CD4-positive, alpha-beta T cell (primary cell): ENCODE data around the gene CASS4. TPM values are rescaled to one million over a fixed set of nuclear protein-coding genes. Genes with fewer than 3 reads are reported as not detected.

Experiments
- ATAC-seq: fragments of 200-7000 bp; cut with Tn5 transposase; one replicate; pipeline ENCODE4 v1.10.0; 2022; ENCODE audit warnings: mild to moderate bottlenecking; ENCODE audit not compliant: poor library complexity
- CTCF ChIA-PET: fragments of 350-600 bp; sonication (Branson Sonifier 250); formaldehyde crosslinking; loops from one replicate; lab custom pipeline; 2021; ENCODE audit warnings: antibody characterized with exemption, inconsistent platforms; lab: Charles Lee
- POLR2A ChIA-PET: fragments of 350-600 bp; sonication (Branson Sonifier 250); formaldehyde crosslinking; loops from one replicate; lab custom pipeline; 2021; ENCODE audit warnings: antibody characterized with exemption, inconsistent platforms; lab: Charles Lee
- DNase-seq, 14 experiments: peaks; one replicate each; pipeline ENCODE4 v3.0.0-alpha.2; 2013 to 2020; ENCODE audit warnings: mixed read lengths in 2 of 14
- H3K27ac ChIP-seq, 2 donors: one replicate each; pipeline versions ENCODE4 v1.5.1 to v1.7.0; 2013; ENCODE audit warnings: low read length in 2 of 2, low read depth in 1 of 2, mild to moderate bottlenecking in 1 of 2
- H3K27me3 ChIP-seq, 2 experiments: 1 replicate in 1 of 2; 2 replicates in 1 of 2; pipeline versions ENCODE4 v1.6.1 to v1.7.0; 2013; ENCODE audit warnings: low read length in 2 of 2, control low read depth in 1 of 2, mild to moderate bottlenecking in 1 of 2, moderate library complexity in 1 of 2; ENCODE audit not compliant: insufficient read depth in 2 of 2, control insufficient read depth in 1 of 2
- H3K36me3 ChIP-seq: one replicate; pipeline ENCODE4 v1.6.1; 2013; ENCODE audit warnings: low read length, control low read depth; ENCODE audit not compliant: insufficient read depth
- H3K4me1 ChIP-seq: one replicate; pipeline ENCODE4 v1.6.1; 2013; ENCODE audit warnings: low read length, control low read depth; ENCODE audit not compliant: insufficient read depth
- H3K4me3 ChIP-seq: one replicate; pipeline ENCODE4 v1.5.1; 2013; ENCODE audit warnings: mild to moderate bottlenecking, low read length, moderate library complexity
- H3K9me3 ChIP-seq, 2 experiments: 1 replicate in 1 of 2; 2 replicates in 1 of 2; pipeline versions ENCODE4 v1.6.1 to v1.7.0; 2013; ENCODE audit warnings: low read length in 2 of 2, mild to moderate bottlenecking in 2 of 2, control low read depth in 1 of 2, moderate library complexity in 1 of 2; ENCODE audit not compliant: control insufficient read depth in 1 of 2, insufficient read depth in 1 of 2
- H3K27ac Mint-ChIP-seq: one replicate; pipeline ENCODE4 v1.8.0; 2020; ENCODE audit warnings: mixed read lengths
- H3K27me3 Mint-ChIP-seq: one replicate; pipeline ENCODE4 v1.8.0; 2021; ENCODE audit warnings: mixed read lengths
- H3K36me3 Mint-ChIP-seq: one replicate; pipeline ENCODE4 v1.8.0; 2021; ENCODE audit warnings: low read depth, mixed read lengths
- H3K4me1 Mint-ChIP-seq: one replicate; pipeline ENCODE4 v1.8.0; 2021; ENCODE audit warnings: low read depth, mixed read lengths
- H3K4me3 Mint-ChIP-seq: one replicate; pipeline ENCODE4 v1.8.0; 2020; ENCODE audit warnings: mild to moderate bottlenecking, mixed read lengths
- H3K9me3 Mint-ChIP-seq: one replicate; pipeline ENCODE4 v1.8.0; 2020; ENCODE audit warnings: mixed read lengths
- CTCF ChIP-seq: fragments of 200-600 bp; IDR thresholded peaks from one replicate; pipeline ENCODE4 v1.8.0; 2022; ENCODE audit warnings: antibody characterized with exemption, mild to moderate bottlenecking
- intact Hi-C, 2 experiments: fragments of 100-400 bp; cut with DNase I in 1 of 2; cut with micrococcal nuclease in 1 of 2; formaldehyde crosslinking; loops; one replicate each; pipeline versions ENCODE4 v1.15.1 to v1.9.0; 2023 to 2025; cut with DNase I, micrococcal nuclease
- total RNA-seq, 174 experiments: library from RNA in 2 of 174; stranded (reverse) in 2 of 174; gene quantifications; one replicate each; pipeline ENCODE4 v1.2.3 and lab custom pipeline; 2021 to 2026

The CASS4 gene
- total RNA-seq, 2 experiments from 2014 or later: 37.0 to 39.8 TPM

GRCh38 chr20:56412473-56412790, 372 bp downstream of the CASS4 start:
- no peak for TF ChIP-seq CTCF
- Mint-ChIP-seq H3K27me3 (no peaks in the 10 kb centered on the region), H3K9me3 (no peaks in the 10 kb centered on the region), H3K36me3 (peaks cover 35% of the 10 kb centered on the region), H3K4me1 (peaks cover 64% of the 10 kb centered on the region), H3K27ac (peak overlapping the region; percentile 91), H3K4me3 (peak overlapping the region; percentile 95)
- POLR2A ChIA-PET: interaction anchor here (1.0 to 3.8 kb wide), 20 partner anchors 8 to 985 kb away, joined by 3 to 45 read pairs (median 6); partner anchors contain the start of genes AURKA, CSTF1, FAM210B and RTF2
- no peak for ATAC-seq
- H3K4me3 ChIP-seq: peak overlapping the region; percentile 62
- H3K4me1 ChIP-seq: peaks cover 50% of the 10 kb centered on the region
- DNase-seq: no peak
- H3K27me3 ChIP-seq: no peaks in the 10 kb centered on the region
- H3K9me3 ChIP-seq: no peaks in the 10 kb centered on the region
- CTCF ChIA-PET: interaction anchor here (1.6 kb wide), 2 partner anchors 27 to 56 kb away, joined by 3 to 5 read pairs; partner anchors contain the start of gene RTF2
- peaks cover 6% of the 10 kb centered on the region for H3K36me3 ChIP-seq
- peak overlapping the region; percentile 50 to 79 for H3K27ac ChIP-seq
- intact Hi-C loops: loop anchor here in 1 of 2 experiments (1.0 to 2.0 kb wide), 4 partner anchors 20 to 56 kb away; partner anchors contain the start of genes AURKA, CSTF1 and RTF2

GRCh38 chr20:56412949-56413348, 889 bp downstream of the CASS4 start:
- peak overlapping the region; percentile 62 for H3K4me3 ChIP-seq
- no peaks in the 10 kb centered on the region for H3K27me3 ChIP-seq
- ChIA-PET CTCF (interaction anchor here (0.6 to 1.6 kb wide), 5 partner anchors 9 to 56 kb away, joined by 3 to 5 read pairs (median 3); partner anchors contain the start of gene RTF2), POLR2A (interaction anchor here (1.1 to 3.8 kb wide), 13 partner anchors 9 to 985 kb away, joined by 3 to 45 read pairs (median 6); partner anchors contain the start of genes AURKA, CSTF1, FAM210B and RTF2)
- H3K36me3 ChIP-seq: peaks cover under 1% of the 10 kb centered on the region
- Mint-ChIP-seq H3K36me3 (peaks cover 31% of the 10 kb centered on the region), H3K4me1 (peaks cover 69% of the 10 kb centered on the region), H3K27ac (peak overlapping the region; percentile 91), H3K9me3 (no peaks in the 10 kb centered on the region), H3K27me3 (no peaks in the 10 kb centered on the region), H3K4me3 (peak overlapping the region; percentile 95)
- DNase-seq (no peak), ATAC-seq (no peak)
- no peak for TF ChIP-seq CTCF
- H3K27ac ChIP-seq: peak overlapping the region; percentile 50 to 79
- intact Hi-C loops: loop anchor here in 1 of 2 experiments (1.0 to 2.0 kb wide), 4 partner anchors 21 to 55 kb away; partner anchors contain the start of genes AURKA, CSTF1 and RTF2
- peaks cover 56% of the 10 kb centered on the region for H3K4me1 ChIP-seq
- no peaks in the 10 kb centered on the region for H3K9me3 ChIP-seq

GRCh38 chr20:56414842-56415765, 3.0 kb downstream of the CASS4 start:
- peak; percentile 43 for ATAC-seq
- no peaks in the 10 kb centered on the region for H3K36me3 ChIP-seq
- no peak for TF ChIP-seq CTCF
- Mint-ChIP-seq H3K27ac (peak overlapping the region; percentile 91), H3K9me3 (no peaks in the 10 kb centered on the region), H3K36me3 (peaks cover 25% of the 10 kb centered on the region), H3K4me3 (peak overlapping the region; percentile 95), H3K27me3 (no peaks in the 10 kb centered on the region), H3K4me1 (peaks cover 81% of the 10 kb centered on the region)
- H3K9me3 ChIP-seq: no peaks in the 10 kb centered on the region
- intact Hi-C loops: loop anchor here in 1 of 2 experiments (1.0 kb wide), 1 partner anchor 7 kb away; no protein-coding TSS in a partner anchor
- peak overlapping the region; percentile 49 to 71 for H3K27ac ChIP-seq
- peaks cover 77% of the 10 kb centered on the region for H3K4me1 ChIP-seq
- no peaks in the 10 kb centered on the region for H3K27me3 ChIP-seq
- peak in 8 of 14 experiments; percentile 42 to 73 (median 56) for DNase-seq
- POLR2A ChIA-PET: interaction anchor here (0.7 to 1.4 kb wide), 5 partner anchors 9 to 54 kb away, joined by 3 to 6 read pairs (median 4); partner anchors contain the start of genes AURKA, CSTF1 and RTF2
- peak overlapping the region; percentile 29 for H3K4me3 ChIP-seq
- CTCF ChIA-PET: no interaction called here
